Keratinocyte (primary cell): ENCODE data around the gene LHX6. TPM values are rescaled to one million over a fixed set of nuclear protein-coding genes. Genes with fewer than 3 reads are reported as not detected.

Experiments used
- DNase-seq: peaks from one replicate; pipeline ENCODE4 v3.0.0-alpha.2; 2011; ENCODE audit warnings: low read depth, missing footprints, low spot score
- FAIRE-seq: peaks from 2 replicates; lab custom pipeline; 2011; peaks lifted over from hg19 to GRCh38; lab: Jason Lieb, UNC
- H2AFZ ChIP-seq: 2 replicates; pipeline ENCODE4 v1.6.0; 2012; ENCODE audit warnings: low read length, control low read depth, inconsistent platforms; ENCODE audit not compliant: control insufficient read depth
- H3K27ac ChIP-seq: 2 replicates; pipeline ENCODE4 v1.5.1; 2011; ENCODE audit warnings: low read length; ENCODE audit not compliant: control insufficient read depth, insufficient read depth
- H3K27me3 ChIP-seq: 3 replicates; pipeline ENCODE4 v1.6.0; 2011; ENCODE audit warnings: low read length; ENCODE audit not compliant: control insufficient read depth, insufficient read depth; ENCODE audit errors: extremely low read depth
- H3K36me3 ChIP-seq, 2 experiments: 2 replicates in 1 of 2; 3 replicates in 1 of 2; pipeline ENCODE4 v1.5.1; 2011; ENCODE audit warnings: low read length in 2 of 2, mild to moderate bottlenecking in 1 of 2; ENCODE audit not compliant: control insufficient read depth in 2 of 2, insufficient read depth in 2 of 2; ENCODE audit errors: extremely low read depth in 1 of 2
- H3K4me1 ChIP-seq: 3 replicates; pipeline ENCODE4 v1.5.1; 2011; ENCODE audit warnings: low read length; ENCODE audit not compliant: control insufficient read depth, insufficient read depth; ENCODE audit errors: extremely low read depth
- H3K4me2 ChIP-seq: 3 replicates; pipeline ENCODE4 v1.6.0; 2011; ENCODE audit warnings: low read depth, low read length; ENCODE audit not compliant: control insufficient read depth, insufficient read depth; ENCODE audit errors: extremely low read depth
- H3K4me3 ChIP-seq, 3 experiments: fragments of 200-600 bp in 1 of 3; sonication (generic) in 1 of 3; 2 replicates in 2 of 3; 3 replicates in 1 of 3; pipeline ENCODE4 v1.5.1; 2011 to 2016; ENCODE audit warnings: low read length in 3 of 3, mild to moderate bottlenecking in 3 of 3, control low read depth in 2 of 3, inconsistent platforms in 1 of 3, low read depth in 1 of 3, mixed read lengths in 1 of 3, mixed run types in 1 of 3, moderate library complexity in 1 of 3; ENCODE audit not compliant: control insufficient read depth in 2 of 3, insufficient read depth in 2 of 3; ENCODE audit errors: extremely low read depth in 1 of 3
- H3K79me2 ChIP-seq: 2 replicates; pipeline ENCODE4 v1.6.0; 2012; ENCODE audit warnings: low read length; ENCODE audit not compliant: control insufficient read depth, insufficient read depth
- H3K9ac ChIP-seq: 3 replicates; pipeline ENCODE4 v1.6.0; 2011; ENCODE audit warnings: low read length; ENCODE audit not compliant: control insufficient read depth, insufficient read depth; ENCODE audit errors: extremely low read depth
- H3K9me1 ChIP-seq: 3 replicates; pipeline ENCODE4 v1.6.0; 2011; ENCODE audit warnings: low read length; ENCODE audit not compliant: control insufficient read depth, insufficient read depth; ENCODE audit errors: extremely low read depth
- H3K9me3 ChIP-seq: 2 replicates; pipeline ENCODE4 v1.5.1; 2012; ENCODE audit warnings: low read depth, low read length; ENCODE audit not compliant: control insufficient read depth
- H4K20me1 ChIP-seq: 3 replicates; pipeline ENCODE4 v1.6.0; 2011; ENCODE audit warnings: low read length; ENCODE audit not compliant: control insufficient read depth, insufficient read depth; ENCODE audit errors: extremely low read depth
- CTCF ChIP-seq, 3 experiments: IDR thresholded peaks in 1 of 3; conservative IDR thresholded peaks in 1 of 3; optimal IDR thresholded peaks in 1 of 3; 2 replicates in 2 of 3; 3 replicates in 1 of 3; pipeline versions ENCODE3 to v1.5.1; 2011; ENCODE audit warnings: low read length in 3 of 3, mild to moderate bottlenecking in 3 of 3, moderate library complexity in 2 of 3, control low read depth in 1 of 3, inconsistent platforms in 1 of 3; ENCODE audit not compliant: insufficient read depth in 2 of 3; ENCODE audit errors: extremely low read depth in 1 of 3
- EZH2 ChIP-seq: IDR thresholded peaks from one replicate; pipeline ENCODE4 v1.6.1; 2012; ENCODE audit warnings: inconsistent platforms, mild to moderate bottlenecking, low read length, moderate library complexity
- dilution Hi-C: fragments of 300-500 bp; cut with MboI; formaldehyde crosslinking; loops from one replicate; pipeline ENCODE4 v1.7.0; 2020; ENCODE audit warnings: low sequenced_read_pairs; ENCODE audit not compliant: extremely low pct_ligation_motif_present
- polyA plus RNA-seq, 5 experiments: library from polyadenylated mRNA; depleted of rRNA in 3 of 5; stranded (reverse) in 3 of 5; stranded (forward) in 1 of 5; unstranded in 1 of 5; fragments of >200 nt; gene quantifications; 1 replicate in 1 of 5; 2 replicates in 3 of 5; 3 replicates in 1 of 5; pipeline versions ENCODE4 v1.2.1 to v1.2.3, GENCODE V29; 2011 to 2012; ENCODE audit warnings: missing spikeins in 2 of 5, low read depth in 1 of 5, low replicate concordance in 1 of 5

Gene LHX6
- polyA plus RNA-seq, 1 donor (not counting 4 experiments of a cell fraction or from before 2014, with no cell fraction given): 0.13 TPM

GRCh38 chr9:122192914-122193525, 35.7 kb downstream of the LHX6 start:
- Histone ChIP-seq H3K4me2 (no peak overlapping the region), H3K36me3 (no peaks in the 10 kb centered on the region), H3K9me1 (no peaks in the 10 kb centered on the region), H2AFZ (no peak overlapping the region), H3K9ac (no peak overlapping the region), H3K27ac (no peak overlapping the region), H3K4me3 (no peak overlapping the region), H3K4me1 (peaks cover 9% of the 10 kb centered on the region), H3K9me3 (no peaks in the 10 kb centered on the region), H3K79me2 (no peaks in the 10 kb centered on the region), H4K20me1 (no peaks in the 10 kb centered on the region), H3K27me3 (peaks cover 9% of the 10 kb centered on the region)
- no peak for FAIRE-seq
- DNase-seq: no peak
- TF ChIP-seq CTCF (optimal IDR thresholded peaks at IDR 0.05 in 1 of 3, IDR thresholded peaks at IDR 0.05 in 1 of 3, conservative IDR thresholded peaks at IDR 0.05 in 1 of 3; ENCODE audit: extremely low read depth in 1 of 3, insufficient read depth in 2 of 3, low read length in 3 of 3): no peak
- dilution Hi-C loops: no loop called here

GRCh38 chr9:122192261-122192875, 36.4 kb downstream of the LHX6 start:
- Histone ChIP-seq H3K27me3 (peaks cover 3% of the 10 kb centered on the region), H3K4me3 (no peak overlapping the region), H3K9me3 (no peaks in the 10 kb centered on the region), H3K27ac (no peak overlapping the region), H3K4me2 (no peak overlapping the region), H3K79me2 (no peaks in the 10 kb centered on the region), H4K20me1 (no peaks in the 10 kb centered on the region), H3K4me1 (peaks cover 9% of the 10 kb centered on the region), H3K36me3 (no peaks in the 10 kb centered on the region), H2AFZ (peak overlapping the region; percentile 0), H3K9ac (no peak overlapping the region), H3K9me1 (no peaks in the 10 kb centered on the region)
- dilution Hi-C loops: no loop called here
- TF ChIP-seq CTCF (optimal IDR thresholded peaks at IDR 0.05 in 1 of 3, IDR thresholded peaks at IDR 0.05 in 1 of 3, conservative IDR thresholded peaks at IDR 0.05 in 1 of 3; ENCODE audit: extremely low read depth in 1 of 3, insufficient read depth in 2 of 3, low read length in 3 of 3) (no peak), EZH2 (no peak)
- FAIRE-seq (no peak), DNase-seq (no peak)
